ENCODE measurements around the gene H2AZ1.

H2AZ1 gene

GRCh38 chr4:99947608-99948007 is 2.5 kb downstream of the H2AZ1 start:
- intact Hi-C loops (cut with DNase I), result loop anchor here (2.0 kb wide), 2 partner anchors 53 to 385 kb away; partner anchors contain the start of gene LAMTOR3
- DNase-seq, result no peak

GRCh38 chr4:99947190-99947578 is 2.9 kb downstream of the H2AZ1 start:
- peak in 1 of 42 donors; percentile 47 for DNase-seq
- intact Hi-C loops (cut with DNase I), result loop anchor here (2.0 kb wide), 2 partner anchors 52 to 384 kb away; partner anchors contain the start of gene LAMTOR3

GRCh38 chr4:99946356-99947189 is 3.5 kb downstream of the H2AZ1 start, which contains the start of gene DNAJB14:
Gene DNAJB14 (minus strand): TSS chr4:99946618. CDS start chr4:99946571, 47 bp downstream.
- DNase-seq, result peak in 40 of 42 donors; percentile 43 to 90 (median 78)
- intact Hi-C loops (cut with DNase I), result loop anchor here (2.0 kb wide), 2 partner anchors 52 to 384 kb away; partner anchors contain the start of gene LAMTOR3

- intact Hi-C loops (cut with DNase I), result loop anchor here (2.0 kb wide), 2 partner anchors 51 to 383 kb away; partner anchors contain the start of gene LAMTOR3
- peak in 29 of 42 donors; percentile 8 to 63 (median 40) for DNase-seq
Observed at GRCh38 chr4:99945718-99946355, 4.2 kb downstream of the H2AZ1 start.

- DNase-seq, result no peak
- intact Hi-C loops (cut with DNase I), result no loop called here
Observed at GRCh38 chr4:99943904-99944437, 6.1 kb downstream of the H2AZ1 start.

- intact Hi-C loops (cut with DNase I), result no loop called here
Observed at GRCh38 chr4:99938243-99938753, 11.8 kb downstream of the H2AZ1 start.

GRCh38 chr4:99934891-99935290 is 15.2 kb downstream of the H2AZ1 start:
- DNase-seq, result no peak
- intact Hi-C loops (cut with DNase I), result no loop called here

More at GRCh38 chr4:99938243-99938753, 11.8 kb downstream of the H2AZ1 start:
- DNase-seq, result no peak

- DNase-seq, result no peak
- intact Hi-C loops (cut with DNase I), result no loop called here
Observed at GRCh38 chr4:99927566-99927965, 22.5 kb downstream of the H2AZ1 start.

GRCh38 chr4:99921174-99921573 is 28.9 kb downstream of the H2AZ1 start:
- intact Hi-C loops (cut with DNase I), result no loop called here
- DNase-seq, result no peak

GRCh38 chr4:99918656-99919055 is 31.4 kb downstream of the H2AZ1 start:
- no peak for DNase-seq
- intact Hi-C loops (cut with DNase I), result no loop called here

- intact Hi-C loops (cut with DNase I), result no loop called here
- no peak for DNase-seq
Observed at GRCh38 chr4:99917575-99917974, 32.5 kb downstream of the H2AZ1 start.

- no peak for DNase-seq
- intact Hi-C loops (cut with DNase I), result no loop called here
Observed at GRCh38 chr4:99915449-99915848, 34.6 kb downstream of the H2AZ1 start.
